CD4-positive, alpha-beta T cell treated with Interferon gamma for 1 hour (primary cell): ENCODE results near the gene PPM1L.

Experiments used
- DNase-seq: peaks from one replicate; pipeline ENCODE4 v3.0.0-alpha.2; 2020

PPM1L gene

GRCh38 chr3:161051856-161052255 lies 295.8 kb downstream of the PPM1L start:
- DNase-seq = no peak

GRCh38 chr3:161054860-161055604 lies 299.0 kb downstream of the PPM1L start:
- DNase-seq = no peak

GRCh38 chr3:161064413-161064812 lies 308.4 kb downstream of the PPM1L start:
- DNase-seq = no peak

- DNase-seq = no peak
Measured at GRCh38 chr3:161066930-161067329, 310.9 kb downstream of the PPM1L start.

GRCh38 chr3:161067335-161067734 lies 311.3 kb downstream of the PPM1L start:
- no peak for DNase-seq

- DNase-seq = no peak
Measured at GRCh38 chr3:161069511-161070251, 313.6 kb downstream of the PPM1L start.

GRCh38 chr3:161070252-161070930 lies 314.4 kb downstream of the PPM1L start:
- no peak for DNase-seq

GRCh38 chr3:161070980-161071663 lies 315.1 kb downstream of the PPM1L start:
- DNase-seq = no peak

GRCh38 chr3:161072211-161072621 lies 316.2 kb downstream of the PPM1L start:
- DNase-seq = no peak

GRCh38 chr3:161072751-161073150 lies 316.7 kb downstream of the PPM1L start:
- DNase-seq = no peak

- DNase-seq = no peak
Measured at GRCh38 chr3:161073181-161073580, 317.1 kb downstream of the PPM1L start.

GRCh38 chr3:161081633-161082032 lies 325.6 kb downstream of the PPM1L start:
- no peak for DNase-seq

GRCh38 chr3:161082063-161082462 lies 326.0 kb downstream of the PPM1L start:
- no peak for DNase-seq

GRCh38 chr3:161083131-161083530 lies 327.1 kb downstream of the PPM1L start:
- DNase-seq = no peak

GRCh38 chr3:161084277-161084676 lies 328.2 kb downstream of the PPM1L start:
- no peak for DNase-seq

- no peak for DNase-seq
Measured at GRCh38 chr3:161093895-161094294, 337.9 kb downstream of the PPM1L start.

GRCh38 chr3:161096771-161097367 lies 340.8 kb downstream of the PPM1L start:
- no peak for DNase-seq

GRCh38 chr3:161100994-161101393 lies 345.0 kb downstream of the PPM1L start:
- DNase-seq = no peak

- no peak for DNase-seq
Measured at GRCh38 chr3:161101609-161102008, 345.6 kb downstream of the PPM1L start.

GRCh38 chr3:161103776-161104385 lies 347.9 kb downstream of the PPM1L start:
- DNase-seq = no peak

- DNase-seq = no peak
Measured at GRCh38 chr3:161104561-161105551, 348.8 kb downstream of the PPM1L start, which contains the start of gene B3GALNT1. Gene B3GALNT1, minus strand, starts transcription at chr3:161105349. Its CDS starts 18,595 bp downstream, at chr3:161086754.
